HG03175 (cell line): Measurements from ENCODE around the gene AGER.
"Not testable (repeated sequence)": the region's sequence is repeated elsewhere in the genome, so short reads cannot be mapped to it uniquely, and the experiment has no call there.

ENCODE experiments used
- ATAC-seq: cut with Tn5 transposase; IDR thresholded peaks from one replicate; pipeline ENCODE4 v1.9.1; 2021; ENCODE audit warnings: mild to moderate bottlenecking, moderate library complexity; ENCODE audit not compliant: unreplicated experiment

AGER gene

DNA sequence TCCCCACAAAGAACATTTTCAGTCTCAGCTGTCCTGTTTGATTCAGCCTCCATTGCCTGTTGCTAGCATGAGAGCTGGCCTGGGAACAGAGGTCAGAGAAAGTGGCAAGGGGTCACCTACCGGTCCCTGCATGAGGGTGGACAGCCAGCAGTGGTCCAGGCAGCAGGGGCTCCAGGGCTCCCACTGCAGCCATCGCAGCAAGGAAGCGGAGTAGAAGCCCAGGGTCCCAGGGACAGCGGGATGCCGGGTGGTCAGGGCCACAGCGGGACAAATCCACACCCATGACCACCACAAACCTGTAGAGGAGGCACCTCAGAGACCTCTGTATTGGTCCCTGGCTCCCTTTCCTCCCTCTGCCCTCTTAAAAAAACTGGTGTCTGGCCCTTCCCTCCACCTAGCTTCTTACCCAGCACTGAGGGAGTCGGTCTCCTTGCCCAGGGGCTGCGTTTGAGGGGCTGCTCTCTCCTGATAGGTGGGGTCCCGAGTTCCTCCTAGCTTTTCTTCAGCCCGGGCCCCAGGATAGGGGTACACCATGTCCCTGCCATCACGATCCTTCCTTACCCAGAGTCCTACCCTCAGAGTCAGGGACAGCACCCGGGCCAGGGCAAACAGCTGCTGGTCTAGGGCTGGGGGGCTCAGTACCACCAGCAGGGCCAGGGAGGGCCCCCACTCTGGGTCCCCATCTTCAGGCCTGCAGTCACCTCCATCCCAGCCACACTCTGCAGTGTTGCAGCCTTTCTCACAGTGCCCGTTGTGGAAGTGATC lies 16.8 kb upstream of the AGER start:
- ATAC-seq: no peak

- no peak for ATAC-seq
These were observed 14.8 kb upstream of the AGER start for GRCh38 chr6:32198866-32199265.

DNA sequence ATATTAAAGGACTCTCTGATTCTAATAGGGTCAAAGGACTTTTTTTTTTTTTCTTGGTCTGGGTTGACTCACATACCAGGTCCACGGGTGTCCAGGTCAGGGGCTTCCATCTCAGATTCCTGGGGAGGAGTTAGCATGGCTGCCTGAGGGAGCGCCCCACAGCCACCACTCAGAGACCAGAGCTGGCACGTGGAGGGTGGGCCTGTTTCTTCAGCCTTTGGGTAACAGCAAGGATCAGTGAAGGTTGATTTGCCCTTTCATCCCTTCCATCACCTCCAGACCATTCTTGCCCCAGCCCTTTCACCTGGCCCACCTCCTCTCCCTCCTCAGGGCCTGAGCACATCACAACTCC lies 14.3 kb upstream of the AGER start:
- no peak for ATAC-seq

DNA sequence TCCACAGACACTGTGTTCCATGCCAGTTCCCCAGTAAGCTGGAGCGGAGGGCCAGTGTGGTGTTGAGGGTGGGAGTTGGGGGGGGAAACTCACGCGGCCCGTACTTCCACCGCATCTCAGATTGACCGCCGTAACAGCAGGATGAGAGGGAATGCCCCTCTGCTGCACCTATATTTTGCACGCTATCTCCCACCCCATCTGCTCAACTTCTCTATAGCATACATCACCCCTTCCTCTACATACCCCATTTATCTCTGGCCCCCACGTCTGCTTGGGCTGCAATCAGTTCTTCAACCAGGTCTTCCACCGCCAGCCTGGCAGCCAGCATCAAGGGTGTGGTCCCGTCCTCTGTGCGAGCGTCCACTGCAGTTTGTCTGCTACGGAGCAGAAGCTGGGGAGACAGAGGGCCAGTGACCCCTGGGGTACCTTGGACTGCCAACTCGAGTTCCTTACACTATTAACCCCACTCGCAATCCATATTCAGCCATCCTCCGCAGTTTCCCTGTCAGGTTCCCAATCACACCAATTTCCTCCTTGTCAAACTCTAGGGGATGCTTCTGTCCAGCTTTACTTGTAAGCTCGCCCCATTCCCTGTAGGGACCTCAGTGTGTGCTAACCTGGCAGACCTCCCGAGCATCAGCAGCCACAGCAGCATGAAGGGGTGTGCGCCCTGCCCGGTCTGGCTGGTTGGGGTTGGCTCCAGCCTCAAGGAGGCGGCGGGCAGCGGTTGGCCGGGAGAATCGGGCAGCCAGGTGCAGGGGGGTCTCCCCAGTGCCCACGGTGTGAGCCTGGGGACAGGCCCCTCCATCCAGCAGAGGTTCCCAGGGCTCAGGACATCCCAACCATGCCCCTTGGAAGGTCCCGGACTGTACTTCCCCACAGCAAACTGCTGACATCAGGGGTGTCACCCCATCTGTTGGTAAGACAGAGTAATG lies 12.9 kb upstream of the AGER start:
- no peak for ATAC-seq

GRCh38 chr6:32195902-32196681 lies 12.0 kb upstream of the AGER start:
- ATAC-seq: peak; percentile 73

DNA sequence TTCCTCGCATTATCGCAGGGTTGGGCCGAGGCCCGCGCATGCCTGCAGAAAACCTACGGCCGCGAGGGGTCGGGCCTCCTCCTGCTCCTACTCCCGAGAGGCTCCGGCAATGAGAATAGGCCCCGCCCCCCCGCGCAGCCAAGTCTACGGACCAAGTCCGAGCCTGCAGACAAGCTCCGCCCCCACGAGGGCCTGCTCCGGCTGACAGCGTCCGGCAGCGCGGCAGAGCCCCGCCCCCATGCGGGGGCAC lies 11.5 kb upstream of the AGER start:
- ATAC-seq: peak; percentile 73

- no peak for ATAC-seq
These were observed 11.0 kb upstream of the AGER start for GRCh38 chr6:32194825-32195651.

DNA sequence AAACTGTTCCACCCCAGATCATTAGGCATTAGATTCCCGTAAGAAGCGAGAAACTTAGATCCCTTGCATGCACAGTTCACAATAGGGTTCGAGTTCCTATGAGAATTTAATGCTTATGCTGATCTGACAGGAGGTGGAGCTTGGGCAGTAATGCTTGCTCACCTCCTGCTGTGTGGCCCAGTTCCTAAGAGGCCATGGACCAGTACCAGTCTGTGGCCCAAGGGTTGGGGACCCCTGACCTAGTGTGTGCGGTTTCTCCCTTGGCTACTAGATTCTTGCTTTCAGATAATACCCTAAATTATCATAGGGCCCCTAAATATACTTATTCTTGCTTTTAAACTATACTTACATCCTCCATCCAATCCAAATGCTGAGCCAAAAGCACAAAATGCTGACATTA lies 10.3 kb upstream of the AGER start:
- ATAC-seq: no peak

GRCh38 chr6:32193096-32193495 lies 9.0 kb upstream of the AGER start:
- ATAC-seq: not testable (repeated sequence)

DNA sequence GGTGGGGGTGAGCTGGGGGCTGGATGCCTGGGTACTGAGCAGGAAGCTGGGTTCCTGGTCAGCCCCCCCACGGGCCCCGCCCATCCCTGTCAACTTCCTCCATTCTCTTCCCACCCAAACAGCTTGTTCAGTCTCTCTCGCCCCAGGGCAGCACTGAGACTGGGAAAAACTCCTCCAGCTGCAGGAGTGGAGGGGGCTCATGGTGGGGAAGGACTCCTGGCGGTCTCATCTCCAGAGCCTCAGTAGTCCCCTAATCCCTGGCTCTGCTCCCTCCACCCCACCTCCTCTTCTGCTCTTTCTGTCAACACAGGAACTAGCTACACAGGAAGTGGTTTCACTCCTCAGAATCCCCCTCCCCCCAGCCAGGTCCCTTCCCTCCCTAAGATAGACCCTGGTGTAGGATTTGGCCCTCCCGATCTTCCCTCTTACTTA lies 8.6 kb upstream of the AGER start, which contains the start of gene GPSM3:
GPSM3 (minus strand) TSS at position 36 of the 432 bp plus-strand sequence. CDS start 130 bp downstream, outside the sequence.
- ATAC-seq: no peak

DNA sequence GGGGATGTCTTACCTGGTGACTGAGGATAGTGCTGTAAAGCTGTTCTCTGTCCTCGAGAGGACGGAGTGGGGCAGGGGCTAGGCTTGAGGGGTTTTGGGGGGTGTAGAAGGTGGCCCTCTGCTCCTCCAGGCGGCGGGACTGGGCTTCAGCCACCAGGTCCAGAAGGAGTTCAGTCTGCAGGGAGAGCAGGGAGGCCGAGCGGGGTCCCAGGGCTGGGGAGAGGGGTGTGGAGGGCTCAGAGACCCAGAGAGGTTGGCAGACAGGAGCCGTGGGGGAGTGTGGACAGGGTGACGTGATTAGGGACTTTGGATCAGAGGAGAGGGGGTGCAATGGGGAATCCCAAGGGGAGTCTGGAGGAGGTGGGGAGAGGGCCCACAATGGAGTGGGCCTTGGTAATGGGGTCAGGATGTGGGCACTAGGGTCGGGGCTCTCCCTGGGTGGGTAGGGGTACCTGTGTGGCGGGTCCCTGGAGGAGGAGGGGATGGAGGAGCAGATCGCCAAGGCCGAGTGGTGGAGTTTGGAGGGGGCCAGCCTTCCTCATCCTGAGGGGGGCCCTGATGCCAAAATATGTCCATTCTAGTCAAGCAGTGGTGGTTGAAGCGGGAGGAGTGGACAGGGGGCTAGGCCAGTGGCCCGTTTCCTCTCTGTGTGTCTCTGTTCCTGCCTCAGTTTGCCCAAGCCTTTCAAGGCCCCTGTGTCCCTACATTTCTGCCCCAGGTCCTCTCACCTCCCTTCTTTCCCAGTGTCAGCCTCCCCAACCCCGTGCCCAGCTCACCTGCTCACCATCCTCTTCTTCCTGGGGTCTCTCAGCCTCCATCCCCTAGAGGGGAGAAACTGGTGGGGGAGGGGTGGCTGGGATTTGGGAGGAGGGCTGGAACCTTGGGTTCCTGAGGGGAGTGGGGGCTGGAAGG lies 7.9 kb upstream of the AGER start:
- no peak for ATAC-seq

- no peak for ATAC-seq
These were observed 7.0 kb upstream of the AGER start for GRCh38 chr6:32190911-32191677.

DNA sequence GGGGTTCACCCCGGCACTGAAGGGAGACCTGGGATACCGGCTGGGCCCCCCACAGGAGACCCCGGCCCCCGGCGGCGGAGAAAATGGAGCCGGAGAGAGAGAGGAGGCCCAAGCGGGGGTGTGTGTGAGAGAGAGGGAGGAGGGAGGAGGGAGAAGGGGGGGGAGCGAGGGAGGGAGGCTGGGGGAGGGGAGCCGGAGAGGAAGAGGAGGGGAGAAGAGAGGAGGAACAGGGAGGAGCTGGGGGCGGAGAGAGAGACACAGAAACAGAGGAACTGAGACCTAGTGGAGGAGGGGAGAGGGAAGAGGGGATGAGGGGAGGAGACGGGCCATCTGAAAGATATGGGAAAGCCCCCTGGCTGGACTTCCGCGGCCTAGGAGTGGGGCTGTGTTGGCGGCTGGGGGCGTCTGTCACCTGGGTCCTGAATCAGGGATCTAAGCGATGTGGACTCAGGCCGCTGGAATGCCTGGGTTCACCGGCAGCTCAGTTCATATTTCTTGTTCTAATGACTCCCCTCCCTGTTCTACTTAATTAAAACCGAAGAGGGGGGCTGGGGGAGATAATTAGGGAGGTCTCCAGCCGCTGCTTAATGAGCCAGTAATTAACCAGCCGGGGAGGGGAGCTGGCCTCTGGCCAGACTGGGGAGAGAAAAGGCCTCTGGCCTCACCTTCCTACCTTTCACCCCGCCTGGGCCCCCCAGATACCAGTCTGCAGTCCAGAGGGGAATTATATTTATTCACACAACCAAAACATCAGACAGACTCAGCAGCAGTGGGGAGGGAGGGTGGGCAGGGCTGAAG lies 6.2 kb upstream of the AGER start, which contains the start of gene PBX2:
PBX2 (minus strand) TSS at position 149 of the 798 bp plus-strand sequence. CDS start 287 bp downstream, outside the sequence.
- peak; percentile 41 for ATAC-seq

DNA sequence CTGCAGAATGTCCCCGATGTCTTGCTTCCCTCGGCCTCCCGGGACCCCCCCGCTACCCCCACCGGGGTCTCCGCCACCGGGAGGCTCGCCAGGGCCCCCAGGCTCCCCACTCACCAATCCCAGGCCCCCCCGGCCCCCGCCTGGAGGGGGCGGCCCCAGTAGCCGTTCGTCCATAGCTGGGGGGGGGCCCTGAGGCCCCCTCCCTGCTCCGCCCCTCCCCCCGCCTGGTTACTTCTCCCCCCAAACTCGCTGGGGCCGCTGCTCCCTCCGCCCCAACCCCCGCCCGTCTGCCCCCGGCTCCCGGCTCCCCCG lies 5.6 kb upstream of the AGER start:
- no peak for ATAC-seq

DNA sequence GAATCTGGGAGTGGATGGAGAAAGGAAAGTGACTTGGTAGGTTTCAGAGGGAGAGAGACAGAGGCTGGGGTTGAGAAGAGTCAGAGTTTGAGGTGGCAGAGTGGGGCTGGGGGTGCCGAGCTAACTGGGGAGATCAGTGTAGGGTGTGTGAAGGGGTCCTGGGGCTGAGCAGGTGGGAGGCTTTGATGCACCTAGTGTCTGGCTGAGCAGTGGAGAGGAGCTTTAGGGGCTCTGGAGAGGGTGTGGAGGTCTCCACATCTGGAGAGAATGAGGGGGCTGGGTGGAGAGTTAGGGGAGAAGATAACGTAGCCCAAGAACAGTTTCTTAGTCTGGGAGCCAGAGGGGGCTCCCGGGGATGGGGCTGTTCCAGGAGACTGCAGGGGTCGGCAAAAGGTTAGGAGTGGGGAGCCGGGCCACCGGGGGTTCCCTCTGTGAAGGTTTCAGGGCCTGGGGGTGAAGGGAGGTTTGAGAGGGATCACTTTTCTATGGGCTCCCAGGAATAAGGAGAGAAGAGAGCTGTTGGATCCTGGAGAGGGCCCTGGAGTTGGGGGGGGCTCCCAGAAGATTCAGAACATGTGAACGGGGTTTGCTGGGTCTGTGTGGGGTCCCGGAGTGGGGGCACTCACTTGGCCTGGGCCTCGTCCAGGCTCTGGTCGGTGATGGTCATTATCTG lies 5.2 kb upstream of the AGER start:
- no peak for ATAC-seq

DNA sequence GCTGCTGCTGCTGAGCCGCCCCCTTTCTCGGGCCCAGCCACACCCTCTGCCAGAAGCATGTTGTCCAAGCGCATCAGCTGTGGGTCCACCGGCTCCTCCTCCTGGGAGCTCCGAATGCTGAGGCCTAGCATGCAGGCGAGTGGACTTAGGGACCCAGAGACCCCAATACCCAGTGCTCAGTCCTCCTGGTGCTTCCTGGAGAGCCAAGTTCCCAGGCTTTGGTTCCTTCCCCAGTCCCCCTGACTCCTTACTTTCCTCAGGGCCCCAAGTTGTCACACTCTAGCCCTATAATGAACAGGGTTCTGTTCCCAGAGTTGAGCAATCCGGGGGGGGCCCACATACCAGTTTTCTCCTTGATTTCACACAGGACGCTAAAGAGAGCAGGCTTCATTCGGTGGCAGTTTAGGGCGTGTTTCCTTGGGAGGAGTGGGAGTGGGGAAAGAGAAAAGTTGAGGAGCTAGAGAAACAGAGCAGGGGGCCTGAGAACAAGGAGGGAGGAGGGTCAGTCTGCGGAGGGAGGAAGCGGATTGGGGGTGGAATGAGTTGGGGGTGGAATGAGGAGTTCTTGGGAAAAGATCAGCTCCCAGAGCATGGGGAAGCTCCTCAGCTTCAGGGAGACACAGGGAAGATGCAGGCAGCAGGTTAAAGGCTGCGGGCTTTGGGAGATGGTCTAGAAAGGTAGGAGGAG lies 4.5 kb upstream of the AGER start:
- ATAC-seq: no peak
